Skeletal muscle satellite cell (primary cell): ENCODE measurements around the gene FBXL19.

Experiments used
- H3K27me3 ChIP-seq: 2 replicates; pipeline ENCODE4 v1.7.0; 2013; ENCODE audit warnings: low read length; ENCODE audit not compliant: control insufficient read depth, insufficient read depth
- H3K36me3 ChIP-seq: 2 replicates; pipeline ENCODE4 v1.7.0; 2013; ENCODE audit warnings: mild to moderate bottlenecking, control low read depth, low read length; ENCODE audit not compliant: insufficient read depth
- H3K4me1 ChIP-seq: 2 replicates; pipeline ENCODE4 v1.7.0; 2013; ENCODE audit warnings: low read length; ENCODE audit not compliant: control insufficient read depth, insufficient read depth
- H3K4me2 ChIP-seq: 2 replicates; pipeline ENCODE4 v1.7.0; 2013; ENCODE audit warnings: mild to moderate bottlenecking, low read length
- H3K4me3 ChIP-seq: 2 replicates; pipeline ENCODE4 v1.7.0; 2013; ENCODE audit warnings: low read length
- H3K9ac ChIP-seq: 2 replicates; pipeline ENCODE4 v1.7.0; 2013; ENCODE audit warnings: mild to moderate bottlenecking, low read depth, low read length, moderate library complexity
- H3K9me3 ChIP-seq: replicated peaks from 2 replicates; pipeline ENCODE4 v1.7.0; 2013; ENCODE audit warnings: mild to moderate bottlenecking, control low read depth, low read length

Gene FBXL19

DNA sequence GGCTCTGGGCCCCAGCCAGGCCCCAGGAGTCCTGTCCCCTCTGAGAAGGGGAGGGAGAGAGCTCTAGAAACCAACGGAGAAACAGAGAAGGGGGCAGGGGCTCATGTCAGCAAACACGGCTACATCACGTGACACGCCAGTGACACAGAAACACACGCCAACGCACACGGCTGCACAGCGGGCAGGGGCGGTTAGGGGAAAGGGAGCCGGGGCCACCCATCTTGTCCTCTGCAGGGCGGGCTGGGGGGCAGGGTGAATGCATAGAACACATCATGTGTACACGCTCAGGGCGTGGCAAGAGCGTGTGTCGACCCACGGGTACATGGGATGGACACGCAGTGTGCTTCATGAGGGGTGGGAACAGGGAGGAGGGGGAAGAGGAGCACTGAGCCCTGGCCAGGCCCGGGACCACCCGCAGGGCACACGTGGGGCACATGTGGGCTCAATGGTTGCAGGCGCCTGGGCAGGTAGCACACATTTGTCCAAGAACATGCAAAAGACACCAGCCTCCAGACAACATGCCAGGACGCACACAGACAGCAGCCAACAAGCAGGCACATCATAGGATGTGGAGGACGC, 66.2 kb downstream of the FBXL19 start:
- H3K36me3 ChIP-seq: no peaks in the 10 kb centered on the region

DNA sequence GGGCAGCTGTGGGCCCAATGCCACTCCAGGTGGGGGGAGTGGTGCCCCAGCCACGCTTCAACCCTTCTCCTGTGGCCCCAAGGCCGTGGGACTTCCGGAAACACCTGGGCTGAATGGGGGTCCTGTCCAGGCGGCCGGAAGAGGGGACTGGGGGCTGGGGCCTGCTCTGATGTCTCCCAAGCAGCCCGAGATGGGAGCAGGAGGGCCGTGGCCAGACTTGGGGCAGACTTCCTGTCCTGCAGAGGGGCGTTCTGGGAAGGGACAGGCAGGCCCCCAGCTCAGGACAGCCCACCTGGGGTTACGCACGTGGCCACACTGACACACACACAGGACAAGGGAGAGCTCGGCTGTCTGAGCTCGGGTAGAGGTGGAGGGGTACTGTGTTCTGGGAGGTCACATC, 66.7 kb downstream of the FBXL19 start:
- no peak overlapping the region for H3K4me2 ChIP-seq
- peaks cover 14% of the 10 kb centered on the region for H3K4me1 ChIP-seq
- no peak overlapping the region for H3K4me3 ChIP-seq
- H3K9ac ChIP-seq: no peak overlapping the region
- H3K9me3 ChIP-seq: no peaks in the 10 kb centered on the region
- no peaks in the 10 kb centered on the region for H3K36me3 ChIP-seq
- no peaks in the 10 kb centered on the region for H3K27me3 ChIP-seq

More for the DNA sequence above, 66.2 kb downstream of the FBXL19 start:
- Histone ChIP-seq H3K9ac (no peak overlapping the region), H3K4me1 (peaks cover 15% of the 10 kb centered on the region), H3K27me3 (no peaks in the 10 kb centered on the region), H3K9me3 (no peaks in the 10 kb centered on the region), H3K4me2 (no peak overlapping the region), H3K4me3 (no peak overlapping the region)

DNA sequence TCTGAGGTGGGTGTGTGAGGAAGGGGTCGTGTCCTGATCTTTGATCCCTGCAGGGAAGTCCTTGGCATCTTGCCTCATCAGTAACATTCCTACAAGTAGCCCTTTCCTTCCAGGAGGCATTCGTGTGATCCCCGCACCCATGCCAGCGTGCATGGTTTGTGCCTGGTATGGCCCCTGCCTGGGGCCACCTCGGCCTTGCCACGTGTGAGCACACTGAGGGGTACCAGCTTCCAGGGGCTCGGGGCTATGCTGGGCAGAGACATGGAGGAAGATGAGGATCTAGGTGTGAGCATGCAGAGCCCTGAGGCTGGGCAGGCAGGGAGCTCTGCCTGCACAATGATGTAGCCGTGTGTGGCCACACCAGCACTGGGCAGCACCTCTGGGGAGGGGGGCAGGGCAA, 67.7 kb downstream of the FBXL19 start:
- no peaks in the 10 kb centered on the region for H3K9me3 ChIP-seq
- H3K4me3 ChIP-seq: no peak overlapping the region
- H3K4me2 ChIP-seq: no peak overlapping the region
- no peaks in the 10 kb centered on the region for H3K27me3 ChIP-seq
- H3K9ac ChIP-seq: no peak overlapping the region
- no peaks in the 10 kb centered on the region for H3K36me3 ChIP-seq
- H3K4me1 ChIP-seq: peaks cover 4% of the 10 kb centered on the region

DNA sequence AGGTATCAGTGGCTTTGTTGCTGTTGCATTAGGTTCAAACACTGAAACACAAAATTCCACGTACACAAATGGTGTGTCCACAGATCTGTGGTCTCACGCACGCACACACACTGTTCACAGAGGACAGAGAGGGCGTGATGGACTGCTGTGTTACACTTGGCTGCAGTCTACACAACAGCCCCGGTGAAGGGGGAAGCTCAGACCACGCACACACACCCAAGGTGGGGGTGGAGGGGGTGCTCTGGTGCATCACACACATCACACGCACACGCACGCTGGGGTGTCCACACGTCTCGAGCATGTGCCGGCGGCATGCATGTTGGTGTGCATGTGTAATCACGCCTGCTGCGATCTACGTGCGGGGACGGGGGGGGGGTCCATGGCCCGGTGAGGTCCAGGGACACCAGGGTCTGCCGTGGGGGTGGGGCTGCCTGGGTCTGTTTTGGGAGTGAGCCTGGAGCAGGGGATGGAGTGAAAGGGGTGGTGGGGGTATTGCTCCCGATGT, 69.0 kb downstream of the FBXL19 start:
- Histone ChIP-seq H3K27me3 (no peaks in the 10 kb centered on the region), H3K36me3 (no peaks in the 10 kb centered on the region), H3K4me2 (no peak overlapping the region), H3K4me1 (peaks cover 9% of the 10 kb centered on the region), H3K9ac (no peak overlapping the region), H3K4me3 (no peak overlapping the region), H3K9me3 (no peaks in the 10 kb centered on the region)

DNA sequence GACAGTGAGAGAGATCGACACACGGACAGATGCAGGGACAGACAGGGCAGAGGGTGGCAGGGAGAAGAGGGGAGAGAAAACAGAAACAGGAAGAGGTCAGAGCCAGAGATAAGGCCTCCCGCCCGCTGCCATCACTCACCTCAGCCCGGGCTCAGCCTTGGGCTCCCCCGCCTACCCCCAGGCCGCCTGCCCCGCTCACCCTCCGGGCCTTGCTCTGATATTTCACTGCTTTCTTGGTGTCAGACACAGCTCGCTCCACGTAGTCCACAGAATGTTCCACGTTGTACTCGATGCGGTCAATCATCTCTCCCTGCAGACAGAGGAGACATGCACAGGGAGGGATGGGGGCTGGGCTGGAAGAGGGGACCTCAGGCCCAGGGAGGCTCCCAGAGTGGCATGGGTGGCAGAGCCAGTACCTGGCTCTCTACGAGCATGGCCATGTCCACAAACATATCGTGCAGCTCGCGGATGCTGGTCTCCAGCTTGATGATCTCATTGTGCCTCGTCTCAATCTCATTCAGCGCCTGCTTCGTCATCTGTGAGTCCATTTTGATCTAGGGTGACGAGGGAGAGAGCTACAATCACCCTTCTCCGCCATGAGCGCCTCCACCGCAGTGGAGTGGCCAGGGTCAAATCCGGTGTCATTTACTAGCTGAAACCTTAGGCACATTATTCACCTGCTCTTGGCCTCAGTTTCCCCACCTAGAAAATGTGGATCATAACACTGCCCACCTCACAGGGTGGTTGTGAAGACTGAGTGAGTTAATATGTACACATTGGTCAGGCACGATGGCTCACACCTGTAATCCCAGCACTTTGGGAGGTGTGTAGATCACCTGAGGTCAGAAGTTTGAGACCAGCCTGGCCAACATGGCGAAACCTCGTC, 69.8 kb downstream of the FBXL19 start:
- Histone ChIP-seq H3K4me3 (no peak overlapping the region), H3K9ac (no peak overlapping the region), H3K36me3 (no peaks in the 10 kb centered on the region)

DNA sequence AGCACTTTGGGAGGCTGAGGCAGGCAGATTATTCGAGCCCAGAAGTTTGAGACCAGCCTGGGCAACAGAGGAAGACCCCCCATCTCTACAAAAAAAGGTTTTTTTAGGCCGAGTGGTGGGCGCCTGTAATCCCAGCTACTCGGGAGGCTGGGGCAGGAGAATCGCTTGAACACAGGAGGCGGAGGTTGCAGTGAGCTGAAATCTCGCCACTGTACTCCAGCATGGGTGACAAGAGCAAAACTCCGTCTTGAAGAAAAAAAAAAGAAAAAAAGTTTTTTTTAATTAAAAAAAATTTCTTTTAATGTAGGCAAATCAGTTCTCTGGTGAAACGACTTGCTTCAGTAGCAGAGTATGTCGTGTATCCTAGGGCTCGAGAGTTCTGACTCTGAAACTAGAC, 72.6 kb downstream of the FBXL19 start:
- no peaks in the 10 kb centered on the region for H3K36me3 ChIP-seq
- no peaks in the 10 kb centered on the region for H3K9me3 ChIP-seq
- H3K4me1 ChIP-seq: peaks cover 32% of the 10 kb centered on the region
- H3K4me3 ChIP-seq: peak overlapping the region; percentile 75
- no peaks in the 10 kb centered on the region for H3K27me3 ChIP-seq
- peak overlapping the region; percentile 85 for H3K9ac ChIP-seq
- H3K4me2 ChIP-seq: peak overlapping the region; percentile 94

More for the DNA sequence above, 69.8 kb downstream of the FBXL19 start:
- no peaks in the 10 kb centered on the region for H3K9me3 ChIP-seq
- peaks cover 18% of the 10 kb centered on the region for H3K4me1 ChIP-seq
- H3K27me3 ChIP-seq: no peaks in the 10 kb centered on the region
- H3K4me2 ChIP-seq: no peak overlapping the region

DNA sequence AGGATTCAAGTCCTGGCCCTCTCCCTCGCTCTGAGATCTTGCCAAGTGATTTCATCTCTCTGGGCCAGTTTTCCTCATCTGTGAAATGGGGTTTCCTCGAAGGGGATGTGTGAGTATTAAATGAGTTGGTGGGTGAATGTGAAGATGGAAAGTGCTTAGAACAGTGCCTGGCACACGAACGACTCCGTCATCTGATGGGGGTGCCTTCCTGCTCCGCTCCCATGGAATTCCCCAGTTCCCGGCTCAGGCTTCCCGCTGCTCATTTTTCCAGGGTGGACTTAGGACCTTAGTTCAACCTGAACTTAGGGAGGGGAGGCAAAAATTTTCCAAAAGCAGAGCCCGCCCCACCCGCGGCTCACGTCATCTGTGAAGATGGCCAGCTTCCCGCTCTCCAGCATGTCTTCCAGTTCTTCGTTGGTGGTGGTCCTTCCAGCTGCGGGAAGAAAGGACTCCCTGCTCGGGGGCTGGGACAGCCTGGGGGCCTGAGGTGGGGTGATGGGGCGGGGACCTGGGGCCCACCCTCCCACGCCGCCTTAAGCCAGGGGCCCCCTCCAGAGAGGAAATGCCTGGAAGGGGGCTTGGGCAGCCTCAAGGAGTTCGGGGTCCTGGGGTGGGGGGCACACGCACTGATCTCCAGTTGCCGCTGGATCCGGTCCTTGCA, 73.1 kb downstream of the FBXL19 start:
- Histone ChIP-seq H3K4me2 (peak overlapping the region; percentile 94), H3K36me3 (no peaks in the 10 kb centered on the region), H3K9me3 (no peaks in the 10 kb centered on the region), H3K4me3 (peak overlapping the region; percentile 75), H3K4me1 (peaks cover 32% of the 10 kb centered on the region), H3K27me3 (no peaks in the 10 kb centered on the region), H3K9ac (peak overlapping the region; percentile 85)

DNA sequence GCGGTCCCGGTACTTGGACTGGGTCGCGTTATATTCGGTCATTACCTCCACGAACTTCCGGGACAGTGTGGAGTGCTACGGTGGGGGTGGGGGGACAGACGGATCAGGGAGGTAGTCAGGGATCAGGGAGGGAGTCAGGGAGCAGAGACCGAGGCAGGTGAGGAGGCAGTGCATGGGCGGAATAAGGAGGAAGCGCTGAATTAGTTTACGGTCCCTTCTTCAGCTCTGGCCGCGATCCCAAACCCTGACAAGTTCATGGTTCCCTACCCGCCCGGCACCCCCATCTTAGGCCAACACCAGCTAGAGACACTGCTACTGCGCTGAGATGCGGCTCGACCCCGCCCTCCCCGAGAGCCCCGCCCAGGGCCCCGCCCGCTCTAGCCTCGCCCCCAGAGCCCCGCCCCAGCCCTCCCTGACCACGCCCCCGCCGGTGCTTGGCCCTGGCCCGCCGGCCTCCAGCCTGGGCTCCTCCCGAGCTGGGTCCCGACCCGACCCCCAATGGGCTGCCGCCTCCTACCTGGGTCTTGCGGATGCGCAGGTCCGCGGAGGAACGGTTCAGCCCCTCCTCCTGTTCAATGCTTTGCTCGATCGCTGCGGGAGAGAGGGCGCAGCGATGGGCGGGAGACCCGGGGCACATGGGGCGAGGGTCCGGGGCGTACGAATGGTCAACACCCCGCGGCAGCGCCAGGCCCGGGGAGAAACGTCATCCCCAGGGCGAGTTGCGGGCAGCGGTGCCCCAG, 73.8 kb downstream of the FBXL19 start:
- peak overlapping the region; percentile 85 for H3K9ac ChIP-seq

DNA sequence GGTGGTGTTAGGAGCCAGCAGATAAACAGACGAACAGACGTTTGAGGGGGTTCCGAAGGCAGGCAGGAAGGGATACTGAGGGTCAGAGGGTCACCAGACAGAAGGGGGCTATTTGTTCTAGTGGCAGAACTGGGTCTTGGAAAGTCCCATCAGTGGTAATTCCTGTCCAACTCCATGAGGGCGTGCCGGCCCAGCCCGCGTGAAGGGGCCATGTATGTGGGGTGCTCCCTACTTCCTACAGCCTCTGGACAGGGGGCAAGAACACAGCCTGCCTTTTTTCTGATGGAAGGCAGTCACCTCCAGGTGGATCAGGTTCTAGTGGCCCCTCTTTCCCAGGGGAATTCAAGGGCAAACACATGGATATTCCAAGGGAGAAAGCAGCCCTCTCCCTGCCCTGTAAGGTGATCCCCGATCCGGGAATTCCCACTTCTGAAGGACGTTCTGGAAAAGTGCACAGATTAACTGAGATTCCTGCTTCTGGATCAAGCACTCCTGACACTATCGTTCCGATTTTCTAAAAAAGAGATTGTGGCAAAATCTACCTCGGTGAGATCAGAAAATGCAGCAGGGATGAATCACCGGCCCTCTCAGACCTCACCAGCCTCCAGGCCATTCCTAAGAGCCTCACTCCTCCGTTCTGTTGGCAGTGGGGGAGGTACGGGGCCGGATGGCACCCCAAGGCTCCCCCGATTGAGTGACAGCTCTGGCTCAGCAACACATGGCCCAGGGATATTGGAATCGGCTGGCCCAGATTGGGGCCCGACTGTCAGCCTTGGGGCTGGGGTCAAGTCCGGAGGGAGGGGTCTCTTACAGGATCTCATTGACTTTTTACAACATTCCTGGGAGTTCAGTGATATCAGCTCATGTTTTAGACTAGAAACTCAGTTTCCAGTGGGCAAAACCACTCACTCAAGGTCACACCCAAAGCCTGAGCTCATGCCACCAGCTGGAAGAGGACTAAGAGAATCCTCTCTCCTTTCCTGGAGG, 74.6 kb downstream of the FBXL19 start:
- Histone ChIP-seq H3K9me3 (no peaks in the 10 kb centered on the region), H3K36me3 (no peaks in the 10 kb centered on the region), H3K27me3 (no peaks in the 10 kb centered on the region), H3K4me3 (peak overlapping the region; percentile 75), H3K4me2 (peak overlapping the region; percentile 94), H3K9ac (peak overlapping the region; percentile 85), H3K4me1 (peaks cover 32% of the 10 kb centered on the region)

More for the DNA sequence above, 73.8 kb downstream of the FBXL19 start:
- Histone ChIP-seq H3K27me3 (no peaks in the 10 kb centered on the region), H3K9me3 (no peaks in the 10 kb centered on the region), H3K4me1 (peaks cover 32% of the 10 kb centered on the region), H3K36me3 (no peaks in the 10 kb centered on the region), H3K4me2 (peak overlapping the region; percentile 94), H3K4me3 (peak overlapping the region; percentile 75)
